GM21423 (cell line): ENCODE measurements around the gene ZNF560.
"Not testable (repeated sequence)": the region's sequence is repeated elsewhere in the genome, so short reads cannot be mapped to it uniquely, and the experiment has no call there.

ENCODE experiments used
- ATAC-seq: cut with Tn5 transposase; IDR thresholded peaks from one replicate; pipeline ENCODE4 v1.9.1; 2021; ENCODE audit warnings: mild to moderate bottlenecking, moderate library complexity; ENCODE audit not compliant: unreplicated experiment

Gene ZNF560

DNA sequence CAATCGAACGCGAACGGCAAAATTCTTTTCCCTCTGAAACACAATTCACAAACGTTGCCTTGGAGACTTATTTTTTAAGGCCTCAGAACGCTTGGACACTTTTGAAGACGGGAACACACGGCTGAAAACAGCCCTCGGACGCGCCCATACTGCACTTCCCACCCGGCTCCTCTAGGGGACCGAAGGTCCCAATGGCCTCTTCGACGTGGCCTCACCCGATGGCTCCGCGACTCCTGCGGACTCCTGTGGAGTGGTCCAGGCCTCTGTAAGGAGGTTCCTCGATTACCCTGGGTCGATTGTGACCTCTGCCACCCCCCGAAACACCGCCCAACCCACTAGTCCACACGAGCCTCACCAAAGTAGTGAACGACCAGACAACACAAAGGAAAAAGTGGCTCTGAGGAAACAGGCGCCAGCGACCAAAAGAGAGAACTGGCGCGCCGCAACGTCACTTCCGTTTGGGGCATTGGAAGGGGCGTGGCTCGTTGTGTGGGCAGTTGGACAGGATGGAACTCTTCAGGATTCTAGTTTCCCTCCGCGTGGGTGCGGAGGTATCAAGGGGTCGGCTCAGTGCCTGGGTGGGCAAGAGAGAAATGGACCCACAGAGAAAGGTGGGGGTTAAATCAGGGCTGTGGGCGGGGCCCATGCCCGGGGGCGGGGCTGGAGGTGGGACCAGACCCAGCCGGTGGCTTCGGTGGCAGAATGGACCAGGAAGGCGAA, at the start of gene ZNF560:
ZNF560 (minus strand) TSS at position 434 of the 720 bp plus-strand sequence. CDS start 23,303 bp downstream, outside the sequence.
- no peak for ATAC-seq

DNA sequence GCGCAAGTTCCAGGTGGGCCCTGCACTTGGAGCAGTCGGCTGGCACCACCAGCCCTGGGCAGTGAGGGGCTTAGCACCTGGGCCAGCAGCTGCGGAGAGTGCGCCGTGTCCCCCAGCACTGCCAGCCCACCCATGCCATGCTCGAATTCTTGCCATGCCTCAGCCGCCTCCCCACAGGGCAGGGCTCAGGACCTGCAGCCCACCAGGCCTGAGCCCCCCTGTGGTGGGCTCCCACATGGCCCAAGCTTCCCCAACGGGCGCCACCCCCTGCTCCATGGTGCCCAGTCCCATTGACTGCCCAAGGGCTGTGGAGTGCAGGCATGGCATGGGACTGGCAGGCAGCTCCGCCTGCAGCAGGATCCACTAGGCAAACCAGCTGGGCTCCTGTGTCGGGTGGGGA, 49.5 kb upstream of the ZNF560 start:
- ATAC-seq, result no peak

DNA sequence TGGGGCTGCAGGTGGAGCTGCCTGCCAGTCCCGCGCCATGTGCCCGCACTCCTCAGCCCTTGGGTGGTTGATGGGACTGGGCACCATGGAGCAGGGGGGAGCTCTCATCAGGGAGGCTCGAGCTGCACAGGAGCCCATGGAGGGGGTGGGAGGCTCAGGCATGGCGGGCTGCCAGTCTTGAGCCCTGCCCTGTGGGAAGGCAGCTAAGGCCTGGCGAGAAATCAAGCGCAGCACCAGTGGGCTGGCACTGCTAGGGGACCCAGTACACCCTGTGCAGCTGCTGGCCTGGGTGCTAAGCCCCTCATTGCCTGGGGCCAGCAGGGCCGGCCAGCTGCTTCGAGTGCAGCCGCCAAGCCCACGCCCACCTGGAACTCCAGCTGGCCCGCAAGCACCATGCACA, 42.9 kb upstream of the ZNF560 start:
- ATAC-seq, result not testable (repeated sequence)

DNA sequence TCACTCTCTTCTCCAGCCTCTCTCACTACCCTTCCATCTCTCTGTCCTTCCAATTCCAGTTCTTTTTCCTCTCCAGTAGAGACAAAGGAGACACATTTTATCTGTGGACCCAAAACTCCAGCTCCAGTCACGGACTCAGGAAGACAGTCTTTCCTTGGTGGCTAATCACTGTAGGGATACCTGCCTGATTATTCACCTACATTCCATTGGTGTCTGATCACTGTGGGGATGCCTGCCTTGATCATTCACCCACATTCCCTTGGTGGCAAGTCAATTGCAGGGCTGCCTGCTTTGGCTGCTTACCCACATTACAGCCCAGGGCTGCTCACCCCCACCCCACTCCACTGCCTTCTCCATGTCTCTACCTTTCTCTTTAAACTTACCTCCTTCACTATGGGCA, 41.5 kb upstream of the ZNF560 start:
- not testable (repeated sequence) for ATAC-seq

DNA sequence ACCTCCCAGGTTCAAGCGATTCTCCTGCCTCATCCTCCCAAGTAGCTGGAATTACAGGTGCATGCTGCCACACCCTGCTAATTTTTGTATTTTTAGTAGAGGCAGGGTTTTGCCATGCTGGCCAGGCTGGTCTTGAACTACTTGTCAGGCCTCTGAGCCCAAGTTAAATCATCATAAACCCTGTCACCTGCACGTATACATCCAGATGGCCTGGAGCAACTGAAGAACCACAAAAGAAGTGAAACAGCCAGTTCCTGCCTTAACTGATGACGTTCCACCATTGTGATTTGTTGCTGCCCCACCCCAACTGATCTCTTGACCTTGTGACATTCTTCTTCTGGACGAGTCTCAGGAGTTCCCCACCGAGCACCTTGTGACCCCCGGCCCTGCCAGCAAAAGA, 40.8 kb upstream of the ZNF560 start:
- not testable (repeated sequence) for ATAC-seq

DNA sequence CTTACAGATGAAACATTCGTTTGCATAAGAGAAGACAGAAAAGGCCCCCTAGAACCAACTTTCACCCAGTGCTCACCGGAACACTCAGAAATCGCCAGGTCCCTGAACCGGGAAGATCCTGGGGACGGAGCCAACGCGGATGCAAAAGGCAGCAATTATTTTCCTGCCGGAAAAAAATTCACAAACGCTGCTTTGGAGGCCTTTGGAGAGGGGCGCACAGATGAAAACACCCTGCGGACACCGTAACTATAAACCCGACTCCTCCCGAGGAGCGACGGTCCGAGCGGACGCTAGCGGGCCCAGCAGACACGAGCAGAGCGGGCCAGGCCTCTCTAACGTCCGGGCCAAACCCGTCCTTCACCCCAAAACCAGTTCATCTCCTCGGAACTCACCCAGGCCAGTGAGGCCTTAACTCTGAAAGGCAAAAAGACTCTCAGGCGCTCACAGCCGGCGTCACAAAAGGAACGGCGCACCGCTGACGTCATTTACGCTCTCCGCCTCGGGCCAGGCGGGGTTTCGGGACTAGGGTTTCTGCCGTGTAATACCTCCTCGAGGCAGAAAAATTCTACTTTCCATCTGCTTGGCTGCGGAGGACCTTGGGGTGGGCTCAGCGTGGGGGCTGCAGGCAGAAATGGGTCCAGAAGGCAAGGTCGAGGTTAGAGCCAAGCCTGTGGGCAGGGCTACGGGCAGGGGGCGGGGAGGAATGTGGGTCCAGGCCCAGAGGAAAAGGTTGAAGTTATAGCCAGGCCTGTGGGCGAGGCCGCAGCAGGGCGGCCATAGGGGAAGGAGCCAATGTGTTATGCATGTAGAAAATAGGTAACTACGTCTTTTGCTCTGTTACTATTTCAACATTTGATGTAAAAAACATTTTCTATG, 40.0 kb upstream of the ZNF560 start, which contains the start of gene ZNF426:
ZNF426 (minus strand) TSS at position 463 of the 876 bp plus-strand sequence. CDS start 2,413 bp downstream, outside the sequence.
- peak; percentile 63 for ATAC-seq

DNA sequence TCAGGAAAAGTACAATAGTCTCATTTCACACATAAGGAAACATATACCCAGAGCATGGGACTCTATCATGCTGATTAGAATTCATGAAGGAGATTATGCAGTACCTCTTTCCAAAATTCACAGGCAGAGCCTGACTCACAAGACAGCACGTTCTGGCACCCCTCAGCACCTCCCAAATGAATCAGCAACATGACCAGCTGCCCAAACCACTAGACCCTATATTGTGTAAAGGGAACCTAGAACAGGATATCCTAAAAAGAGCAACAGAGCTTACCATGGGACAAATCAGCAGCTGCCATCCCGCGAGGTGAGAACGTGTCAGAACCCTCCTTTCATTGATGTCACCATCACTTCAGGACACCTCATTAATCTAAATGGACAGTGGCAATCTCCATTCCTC, 37.5 kb upstream of the ZNF560 start:
- ATAC-seq, result no peak

DNA sequence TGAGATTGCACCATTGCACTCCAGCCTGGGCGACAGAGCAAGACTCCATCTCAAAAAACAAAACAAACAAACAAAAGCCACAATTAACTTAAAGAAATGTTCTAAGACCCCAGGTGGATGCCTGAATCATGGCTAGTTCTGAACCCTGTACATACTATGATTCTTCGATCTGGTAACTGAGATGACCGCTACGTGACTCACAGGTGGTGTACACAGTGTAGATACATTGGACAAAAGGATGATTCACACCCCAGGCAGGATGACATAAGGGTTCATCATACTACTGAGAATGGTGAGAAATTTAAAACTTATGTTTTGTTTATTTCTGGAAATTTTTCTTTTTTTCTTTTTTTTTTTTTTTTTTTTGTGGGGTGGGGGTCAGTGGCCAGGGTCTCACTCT, 33.5 kb upstream of the ZNF560 start:
- ATAC-seq, result no peak

DNA sequence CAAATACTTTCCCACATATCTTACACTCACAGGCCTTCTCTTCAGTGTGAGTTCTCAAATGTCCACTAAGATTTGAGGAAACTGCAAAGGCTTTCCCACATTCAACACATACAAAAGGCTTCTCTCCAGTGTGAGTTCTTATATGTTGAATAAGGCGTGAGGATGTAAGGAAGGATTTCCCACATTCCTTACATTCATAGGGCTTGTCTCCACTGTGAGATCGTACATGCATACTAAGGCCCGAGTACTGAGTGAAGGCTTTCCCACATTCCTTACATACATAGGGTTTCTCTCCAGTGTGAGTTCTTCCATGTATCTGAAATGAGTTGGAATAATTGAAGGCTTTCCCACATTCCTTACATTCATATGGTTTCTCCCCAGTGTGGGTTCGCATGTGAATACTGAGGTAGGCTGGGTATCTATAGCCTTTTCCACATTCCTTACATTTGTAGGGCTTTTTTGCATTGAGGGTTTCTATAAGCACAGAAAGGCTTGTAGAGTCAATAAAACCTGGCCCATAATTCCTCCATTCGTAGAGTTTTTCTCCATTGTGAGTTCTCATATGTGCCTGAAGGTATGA, 30.4 kb upstream of the ZNF560 start:
- ATAC-seq, result no peak

DNA sequence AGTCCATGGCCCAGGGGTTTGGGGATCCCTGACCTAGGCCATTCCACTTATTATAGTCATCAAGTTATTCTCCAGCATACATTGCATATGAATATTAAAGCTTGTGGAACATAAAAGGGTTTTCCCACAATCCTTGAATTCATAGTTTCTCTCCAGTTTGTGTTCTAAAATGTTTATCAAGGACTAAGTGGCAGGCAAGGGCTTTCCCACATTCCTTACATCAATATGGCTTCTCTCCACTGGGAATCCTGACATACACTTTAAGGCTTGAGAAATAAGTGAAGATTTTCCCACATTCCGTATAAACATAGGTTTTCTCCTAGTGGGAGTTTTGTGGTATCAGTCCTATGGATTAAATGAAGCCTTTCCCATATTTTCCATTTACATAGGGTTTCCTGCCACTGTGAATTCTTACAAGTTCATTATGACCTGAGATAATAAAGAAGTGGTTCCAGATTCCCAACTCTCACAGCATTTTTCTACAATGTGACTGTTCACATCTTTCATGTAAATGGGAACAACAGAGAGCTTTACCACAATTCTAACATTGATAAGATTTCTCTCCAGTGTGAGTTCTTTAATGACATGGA, 25.6 kb upstream of the ZNF560 start:
- ATAC-seq, result no peak

DNA sequence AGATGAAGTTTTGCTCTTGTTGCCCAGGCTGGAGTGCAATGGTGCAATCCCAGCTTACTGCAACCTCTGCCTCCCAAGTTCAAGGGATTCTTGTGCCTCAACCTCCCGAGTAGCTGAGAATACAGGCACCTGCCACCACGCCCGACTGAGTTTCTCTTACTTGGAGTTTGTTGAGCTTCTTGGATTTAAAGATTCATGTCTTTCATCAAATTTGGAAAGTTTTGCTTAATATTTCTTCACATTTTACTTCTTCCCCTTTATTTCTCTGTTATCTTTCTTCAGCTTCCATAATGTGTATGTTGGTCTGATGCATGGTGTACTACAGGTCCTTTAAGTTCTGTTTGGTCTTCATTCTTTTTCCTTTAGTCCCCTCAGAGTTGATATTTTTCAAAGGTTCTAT, 8.9 kb upstream of the ZNF560 start:
- no peak for ATAC-seq

DNA sequence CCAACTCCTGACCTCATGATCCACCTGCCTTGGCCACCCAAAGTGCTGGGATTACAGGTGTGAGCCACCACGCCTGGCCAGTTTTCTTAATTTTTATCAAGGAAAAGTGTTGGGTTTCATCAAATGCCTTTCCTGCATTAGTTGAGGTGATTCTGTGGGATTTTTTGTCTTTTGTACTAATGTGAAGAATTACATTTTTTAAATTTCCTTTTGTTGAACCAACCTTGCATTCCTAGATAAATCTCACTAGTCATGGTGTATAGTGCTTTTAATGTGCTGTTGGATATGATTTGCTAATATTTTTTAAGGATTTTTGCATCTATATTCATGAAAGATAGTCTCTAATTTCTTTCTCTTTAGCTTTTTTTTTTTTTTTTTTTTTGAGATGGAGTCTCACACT, 2.4 kb upstream of the ZNF560 start:
- ATAC-seq, result no peak

DNA sequence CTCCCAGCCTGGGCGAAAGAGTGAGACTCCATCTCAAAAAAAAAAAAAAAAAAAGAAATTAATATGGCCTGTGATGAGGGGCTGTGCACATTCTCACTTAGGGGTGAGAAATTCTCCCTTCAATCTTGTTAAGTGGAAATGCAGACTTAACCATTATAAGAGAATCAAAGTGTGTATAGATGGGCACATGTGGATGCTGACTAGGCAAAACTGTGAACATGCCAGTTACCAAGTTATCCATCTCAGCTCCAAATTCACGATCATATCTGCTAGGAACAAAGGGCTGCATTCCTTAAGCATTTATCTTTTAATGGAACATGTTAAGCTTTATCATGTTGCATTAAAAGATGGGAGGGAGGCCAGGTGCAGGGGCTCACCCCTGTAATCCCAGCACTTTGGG, 4.3 kb downstream of the ZNF560 start:
- no peak for ATAC-seq

DNA sequence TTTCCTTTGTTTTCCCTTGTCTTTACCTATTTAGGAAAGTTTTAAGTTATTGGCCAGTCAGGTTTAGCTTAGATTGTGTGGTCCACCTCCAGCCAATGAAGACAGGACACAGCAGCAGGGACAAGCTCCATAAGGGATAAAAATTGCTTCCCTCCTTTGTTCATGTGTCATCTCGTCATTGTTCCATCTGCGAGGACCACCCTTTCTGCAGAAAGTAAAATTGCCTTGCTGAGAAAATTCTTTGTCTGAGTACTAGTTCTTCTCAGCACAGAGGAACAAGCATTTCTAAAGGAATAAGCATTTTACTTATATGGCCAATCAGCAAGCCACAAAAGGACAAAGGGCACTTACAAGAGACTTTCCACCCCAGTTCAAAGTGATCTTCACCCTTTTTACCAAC, 11.4 kb downstream of the ZNF560 start:
- ATAC-seq, result no peak

DNA sequence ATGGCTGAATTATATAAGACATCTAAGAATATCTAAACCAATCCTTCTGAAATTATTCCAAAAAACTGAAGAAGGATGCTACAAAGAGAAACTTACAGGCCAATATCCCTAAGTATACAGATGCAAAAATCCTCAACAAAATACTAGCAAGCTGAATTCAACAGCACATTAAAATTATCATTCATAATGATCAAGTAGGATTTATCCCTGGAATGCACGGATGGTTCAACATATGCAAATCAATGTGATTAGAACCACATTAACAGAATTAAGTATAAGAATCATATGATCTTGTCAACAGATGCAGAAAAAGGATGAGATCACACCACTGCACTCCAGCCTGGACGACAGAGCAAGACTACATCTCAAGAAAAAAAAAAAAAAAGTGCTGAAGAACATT, 13.3 kb downstream of the ZNF560 start:
- ATAC-seq, result no peak

DNA sequence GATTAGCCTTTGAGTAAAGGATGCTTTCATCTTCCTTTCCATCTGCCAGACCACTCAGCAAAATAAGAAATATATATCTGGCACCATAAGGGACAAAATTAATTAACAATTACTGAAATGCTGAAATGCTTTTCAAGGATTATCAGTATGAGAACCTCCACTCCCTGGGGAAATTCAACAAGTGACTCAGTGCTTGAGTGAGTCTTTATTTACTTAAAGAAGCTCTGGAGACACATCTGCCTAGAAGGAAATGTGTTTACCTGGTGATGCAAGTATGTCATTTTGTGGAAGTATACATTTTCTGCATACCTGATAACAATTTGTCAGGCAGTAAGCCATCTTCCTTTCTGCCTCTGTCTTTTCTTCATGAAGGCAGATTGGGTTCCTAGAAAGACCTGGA, 23.4 kb downstream of the ZNF560 start:
- no peak for ATAC-seq

DNA sequence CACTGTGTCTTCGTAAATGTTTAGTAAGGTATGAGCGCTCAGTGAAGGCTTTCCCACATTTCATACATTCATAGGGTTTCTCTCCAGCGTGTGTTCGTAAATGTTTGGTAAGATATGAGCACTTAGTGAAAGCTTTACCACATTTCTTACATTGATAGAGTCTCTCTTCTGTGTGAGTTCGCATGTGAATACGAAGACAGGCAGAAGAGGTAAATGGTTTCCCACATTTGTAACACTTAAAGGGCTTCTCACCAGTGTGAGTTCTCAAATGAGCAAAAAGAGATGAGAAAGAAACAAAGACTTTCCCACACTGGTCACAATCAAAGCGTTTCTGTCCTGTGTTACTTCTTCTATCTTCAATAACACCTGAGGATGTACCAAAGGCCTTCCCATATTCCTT, 31.3 kb downstream of the ZNF560 start:
- ATAC-seq, result no peak

DNA sequence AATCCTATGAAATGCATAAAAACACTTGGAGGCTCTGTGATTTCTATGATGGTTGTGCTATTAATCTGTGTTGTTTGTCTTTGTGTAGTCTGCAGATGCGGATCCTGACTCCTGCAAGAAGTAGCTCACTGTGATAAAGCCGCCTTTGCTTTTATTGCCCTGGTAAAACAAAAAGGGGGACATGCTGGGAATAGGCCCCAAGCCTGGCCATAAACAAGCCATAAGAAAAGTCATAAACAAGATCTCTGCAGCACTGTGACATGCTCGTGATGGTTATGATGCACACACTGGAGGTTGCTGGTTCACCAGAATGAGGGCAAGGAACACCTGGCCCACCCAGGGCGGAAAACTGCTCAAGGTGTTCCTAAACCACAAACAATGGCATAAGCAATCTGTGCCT, 36.5 kb downstream of the ZNF560 start:
- no peak for ATAC-seq

DNA sequence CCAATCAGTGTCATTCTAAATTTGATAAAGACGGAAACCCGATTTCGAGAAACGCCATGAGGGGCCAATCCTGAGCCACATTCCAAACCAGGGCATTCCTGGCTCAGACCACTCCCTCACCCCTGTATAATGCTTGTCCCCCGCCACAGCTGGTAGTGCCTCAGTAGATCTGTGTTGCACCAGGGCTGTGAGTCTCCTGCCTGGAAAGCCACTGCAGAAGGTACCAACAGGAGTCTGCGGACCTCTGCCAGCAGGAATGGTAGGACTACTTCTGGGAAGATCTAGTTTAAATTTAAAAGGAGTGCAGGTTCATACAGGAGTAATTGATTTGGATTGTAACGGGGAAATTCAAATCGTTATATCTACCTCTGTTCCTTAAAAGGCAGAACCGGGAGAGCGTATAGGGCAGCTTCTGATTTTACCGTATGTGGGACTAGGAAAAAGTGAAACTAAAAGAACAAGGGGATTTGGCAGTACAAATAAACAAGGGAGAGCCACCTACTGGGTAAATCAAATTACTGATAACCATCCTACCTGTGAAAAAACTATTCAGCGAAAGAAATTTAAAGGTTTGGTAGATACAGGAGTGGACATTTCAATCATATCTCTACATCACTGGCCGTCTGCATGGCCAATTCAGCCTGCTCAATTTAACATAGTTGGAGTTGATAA, 42.3 kb downstream of the ZNF560 start:
- ATAC-seq, result no peak

DNA sequence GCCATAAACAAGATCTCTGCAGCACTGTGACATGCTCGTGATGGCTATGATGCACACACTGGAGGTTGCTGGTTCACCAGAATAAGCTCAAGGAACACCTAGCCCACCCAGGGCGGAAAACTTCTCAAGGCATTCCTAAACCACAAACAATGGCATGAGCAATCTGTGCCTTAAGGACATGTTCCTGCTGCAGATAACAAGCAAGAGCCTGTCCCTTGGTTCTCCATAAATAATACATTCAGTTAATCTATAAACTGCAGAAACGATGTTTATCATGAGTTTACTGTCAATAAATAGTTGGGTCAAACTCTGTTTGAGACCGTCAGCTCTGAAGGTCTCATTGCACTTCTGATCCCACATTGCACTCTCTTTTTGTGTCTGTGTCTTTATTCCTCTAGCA, 44.5 kb downstream of the ZNF560 start:
- no peak for ATAC-seq

DNA sequence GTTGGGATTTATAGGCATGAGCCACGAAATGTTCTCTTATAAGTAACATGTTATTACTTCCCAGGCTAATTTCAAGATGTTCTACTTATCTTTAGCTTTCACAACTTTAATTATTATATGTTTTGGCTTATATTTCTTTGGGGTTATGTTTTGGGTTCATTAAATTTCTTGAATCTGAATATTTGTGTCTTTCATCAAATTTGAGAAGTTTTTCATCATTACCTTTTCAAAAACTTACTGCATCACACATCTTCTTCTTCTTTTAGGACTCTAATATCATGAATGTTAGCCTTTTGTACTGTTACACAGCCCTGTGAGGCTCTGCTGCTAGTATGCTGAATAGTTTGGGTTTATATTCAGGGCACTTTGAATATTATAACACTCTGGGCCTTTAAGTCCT, 53.4 kb downstream of the ZNF560 start:
- no peak for ATAC-seq
